ENCODE measurements around the gene KDM5C.
A peak's percentile ranks its signal among the peaks of the same experiment; 100 is the strongest.

Gene KDM5C

DNA sequence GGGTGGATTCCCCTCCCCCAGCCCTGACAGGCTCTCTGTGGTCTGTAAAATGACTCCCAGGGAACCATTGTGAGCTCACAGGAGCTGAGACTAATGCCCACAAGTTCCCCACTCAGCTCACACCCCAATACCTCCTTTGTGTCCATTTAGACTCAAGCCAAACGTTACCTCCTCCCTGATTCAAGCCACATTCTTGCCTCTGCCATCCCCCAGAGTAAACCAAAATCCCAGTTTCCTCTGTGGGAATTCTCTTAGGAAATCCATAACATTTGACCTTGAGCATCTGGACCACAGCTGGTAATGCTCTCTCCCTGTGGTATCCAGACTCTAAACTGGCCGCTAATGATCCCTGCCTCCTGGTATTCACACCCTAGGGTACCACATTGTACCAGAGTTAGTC lies 26.3 kb upstream of the KDM5C start:
- no peak for DNase-seq

DNA sequence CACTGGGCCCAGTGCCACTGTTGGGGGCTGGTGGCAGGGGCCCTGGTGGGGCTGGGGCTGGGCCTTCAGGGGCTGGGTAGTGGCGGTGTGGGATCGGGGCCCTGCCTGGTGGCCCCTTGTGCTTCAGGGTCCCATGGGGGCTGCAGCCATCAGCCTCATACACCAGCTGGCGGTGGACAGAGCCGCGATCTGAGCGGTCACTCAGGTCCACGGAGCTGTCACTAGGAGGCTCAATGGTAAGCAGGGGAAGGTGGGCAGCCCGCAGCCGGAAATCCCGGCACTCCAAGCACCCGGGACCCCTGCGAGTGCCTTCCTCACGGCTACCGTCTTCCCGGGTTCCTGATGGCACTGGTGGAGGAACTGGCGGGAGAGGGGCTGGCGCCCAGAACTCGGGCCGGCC lies 25.5 kb upstream of the KDM5C start:
- no peak for DNase-seq

DNA sequence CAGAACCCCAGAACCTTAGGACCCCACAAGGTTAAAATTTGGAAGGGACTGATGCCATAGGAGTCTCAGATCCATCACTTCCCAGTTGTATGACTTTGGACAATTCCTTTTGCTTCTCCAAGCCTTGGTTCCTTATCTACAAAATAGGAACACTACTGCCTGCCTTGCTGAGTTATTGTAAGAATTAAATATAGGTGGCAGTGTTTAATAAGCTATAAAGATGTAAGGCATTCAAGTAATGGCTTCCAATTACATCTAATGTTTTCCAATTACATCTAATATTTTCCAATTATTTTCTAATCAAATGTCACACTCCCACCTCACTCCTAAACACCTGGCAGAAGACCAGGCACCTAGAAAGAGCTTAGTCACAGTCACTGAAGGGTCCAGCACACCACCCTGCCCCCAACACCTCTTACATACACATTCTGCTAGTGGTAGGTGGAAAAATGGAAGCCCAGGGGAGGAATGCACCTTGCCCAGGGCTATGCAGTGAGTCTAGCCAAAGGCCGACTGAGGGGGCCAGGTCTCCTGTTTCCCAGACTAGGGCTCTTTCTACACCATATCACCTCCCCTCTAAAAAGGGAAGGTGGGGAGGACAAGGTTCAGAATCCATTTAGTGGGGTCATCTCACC lies 24.5 kb upstream of the KDM5C start:
- no peak for DNase-seq

DNA sequence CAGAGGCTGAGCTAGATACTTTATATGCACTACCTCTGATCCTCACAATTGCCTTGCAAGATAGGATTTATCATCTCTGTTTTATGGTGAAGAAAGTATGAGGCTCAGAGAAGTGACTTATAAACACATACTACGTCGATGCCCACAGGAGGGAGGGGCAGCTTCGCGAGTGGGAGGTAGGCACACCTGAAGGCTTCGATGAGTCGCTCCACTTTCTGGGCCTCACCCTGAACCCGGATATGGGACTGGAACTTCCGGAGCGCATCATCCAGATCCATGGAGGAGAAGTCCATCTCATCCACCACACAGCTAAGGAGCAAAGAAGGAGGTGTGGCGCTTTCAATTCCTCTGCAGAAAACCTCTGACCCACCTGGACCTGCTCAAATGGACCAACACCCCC lies 22.9 kb upstream of the KDM5C start:
- no peak for DNase-seq

DNA sequence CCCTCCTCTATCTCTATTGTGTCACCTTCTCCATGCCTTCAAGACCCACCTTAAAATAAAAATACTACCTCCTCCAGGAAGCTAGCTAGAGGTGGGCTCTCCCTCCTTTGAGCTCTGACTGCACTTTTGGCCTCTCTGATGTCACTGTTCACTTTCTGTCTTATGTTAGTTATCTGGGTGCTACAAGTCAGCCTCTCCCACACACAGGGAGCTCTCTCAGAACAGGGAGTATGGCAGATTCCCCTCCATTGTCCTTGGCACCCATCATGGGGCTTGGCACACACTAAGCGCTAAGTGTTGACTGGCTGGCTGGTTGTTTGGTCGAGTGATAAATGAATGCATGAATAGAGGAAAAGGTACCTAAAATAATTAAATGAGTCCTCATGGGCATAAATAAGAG lies 21.2 kb upstream of the KDM5C start:
- peak in 1 of 58 donors; percentile 3 for DNase-seq

DNA sequence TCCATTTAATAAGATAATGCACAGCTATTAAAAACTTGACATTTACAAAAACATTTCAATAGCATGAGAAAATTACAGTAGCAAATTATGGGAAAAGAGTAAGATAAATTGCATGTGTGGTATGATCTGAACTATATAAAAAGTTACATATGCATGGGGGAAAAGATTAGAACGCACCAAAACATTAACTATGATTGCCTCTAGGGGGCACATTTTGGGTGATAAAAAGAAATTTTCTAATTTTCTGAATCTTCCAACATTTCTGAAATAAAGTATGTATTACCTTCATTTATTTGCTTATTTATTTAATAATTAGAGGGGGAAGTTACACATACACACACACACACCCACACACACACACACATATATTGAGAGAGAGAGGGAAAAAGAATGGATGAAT lies 19.6 kb upstream of the KDM5C start:
- DNase-seq = no peak

DNA sequence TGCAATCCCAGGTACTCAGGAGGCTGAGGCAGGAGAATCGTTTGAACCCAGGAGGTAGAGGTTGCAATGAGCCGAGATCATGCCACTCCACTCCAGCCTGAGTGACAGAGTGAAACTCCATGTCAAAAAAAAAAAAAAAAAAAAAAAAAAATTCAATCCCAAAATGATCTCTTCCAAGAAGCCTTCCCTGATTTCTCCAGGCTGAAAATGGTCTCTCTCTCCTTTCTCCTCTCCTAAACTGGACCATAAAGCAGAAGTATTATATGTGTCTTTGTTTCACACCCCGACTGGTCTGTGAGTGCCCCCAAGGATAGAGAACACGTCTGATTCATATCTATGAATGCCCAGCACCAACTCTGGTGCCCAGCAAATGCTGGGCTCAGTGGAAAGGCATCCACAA lies 17.3 kb upstream of the KDM5C start:
- no peak for DNase-seq

DNA sequence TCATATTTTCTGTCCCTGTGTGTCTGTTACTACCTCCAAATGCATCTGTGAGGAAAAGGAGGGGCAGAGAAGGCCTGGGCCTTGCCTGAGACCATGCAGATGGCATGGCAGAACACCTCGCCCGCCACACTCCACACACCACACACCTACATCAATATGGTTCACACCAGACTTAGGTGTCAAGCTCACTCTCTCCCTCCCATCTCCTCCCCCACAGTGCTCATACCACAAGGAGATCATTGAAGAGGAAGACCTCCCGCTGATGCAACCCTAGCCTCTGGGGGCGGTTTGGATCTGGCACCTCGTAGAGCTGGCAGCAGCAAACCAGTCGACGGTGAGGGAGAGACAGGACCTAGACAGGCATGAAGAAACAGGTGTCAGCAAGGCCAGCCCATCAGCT lies 16.6 kb upstream of the KDM5C start:
- DNase-seq = peak in 2 of 58 donors; percentile 9 to 18

DNA sequence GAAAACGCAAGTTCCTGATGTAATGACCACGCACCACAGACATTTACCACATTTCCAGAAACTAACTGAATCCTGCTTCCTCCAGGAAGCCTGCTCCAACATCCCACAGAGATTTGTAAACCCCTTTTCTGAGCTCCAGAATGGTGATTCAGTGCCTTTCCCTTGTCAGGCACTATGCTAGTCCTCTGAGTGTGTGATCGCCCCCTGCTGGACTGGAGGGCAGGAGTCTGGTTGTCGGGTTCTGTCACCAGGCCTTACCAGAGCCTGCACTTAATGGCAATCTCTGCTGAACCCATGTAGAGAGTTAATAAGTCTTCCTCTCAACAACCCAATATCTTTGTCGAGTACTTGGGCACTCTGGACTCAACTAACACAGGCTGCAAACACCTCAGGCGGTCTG lies 14.5 kb upstream of the KDM5C start:
- DNase-seq = no peak

DNA sequence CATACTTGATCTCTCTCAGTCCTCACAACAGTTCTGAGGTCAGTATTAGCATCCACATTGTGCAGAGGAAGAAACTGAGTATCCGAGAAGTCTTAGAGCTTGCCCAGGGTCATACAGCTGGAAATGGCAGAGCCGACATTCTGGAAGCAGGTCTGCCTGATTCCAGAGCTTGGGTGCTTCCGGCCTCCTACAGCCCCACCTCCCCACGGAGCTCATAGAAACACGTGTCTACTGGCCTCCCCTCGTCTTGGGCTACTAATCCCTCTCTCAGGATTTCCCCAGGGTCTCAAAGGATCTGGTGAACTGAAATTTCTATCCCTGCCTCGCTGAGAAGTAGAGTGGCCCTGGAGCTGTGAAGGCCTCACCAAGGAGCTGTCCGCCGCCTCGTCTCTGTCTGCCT lies 12.0 kb upstream of the KDM5C start:
- no peak for DNase-seq

DNA sequence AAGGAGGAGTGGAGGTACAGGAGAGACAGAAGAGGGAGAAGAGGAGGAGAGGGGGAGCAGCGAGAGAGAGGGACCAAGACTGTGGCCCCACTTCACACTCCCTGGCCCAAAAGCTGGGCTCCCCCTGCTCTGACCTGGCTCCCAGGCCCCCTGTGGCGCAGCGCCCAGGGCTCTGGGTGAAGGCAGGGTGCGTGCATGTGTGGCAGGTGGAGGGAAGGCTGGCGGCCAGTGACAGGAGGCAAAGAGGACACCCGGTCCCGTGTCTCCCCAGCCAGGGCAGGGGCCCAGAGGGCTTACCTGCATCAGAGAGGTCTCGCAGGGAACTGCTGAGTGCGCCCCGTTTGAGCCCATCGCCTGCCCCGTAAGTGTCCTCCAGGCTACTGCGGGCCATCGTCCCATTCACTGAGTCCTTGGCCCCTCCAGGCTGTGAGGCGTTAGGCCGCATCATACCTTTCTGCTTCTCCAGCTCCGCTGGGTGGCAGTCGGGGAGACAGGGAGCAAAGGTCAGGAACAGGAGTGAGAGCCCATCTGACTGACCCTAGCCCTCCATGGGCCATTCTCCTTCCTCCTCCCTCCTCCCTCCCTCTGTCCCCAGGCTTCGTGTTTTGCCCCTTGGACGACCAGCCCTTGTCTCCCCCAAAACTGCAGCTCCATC lies 11.1 kb upstream of the KDM5C start:
- no peak for DNase-seq

DNA sequence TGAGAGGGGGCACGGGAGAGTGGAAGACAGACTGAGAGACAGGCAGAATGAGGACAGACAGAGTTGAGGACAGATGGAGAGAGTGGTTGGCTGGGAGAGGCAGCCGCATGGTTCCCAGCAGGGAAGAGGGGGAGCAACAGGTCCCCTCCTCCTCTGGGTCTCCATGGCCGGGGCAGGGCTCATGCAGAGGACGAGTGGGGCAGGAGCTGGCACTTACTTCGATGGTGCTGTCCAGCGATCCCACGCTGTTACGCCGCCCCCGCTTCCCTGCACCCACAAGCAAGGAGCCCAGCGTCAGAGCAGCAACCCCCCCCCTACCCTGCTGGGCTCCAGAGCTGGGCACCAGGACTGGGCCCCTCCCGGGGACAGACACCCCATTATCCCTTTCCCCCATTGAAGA lies 10.6 kb upstream of the KDM5C start:
- DNase-seq = no peak

DNA sequence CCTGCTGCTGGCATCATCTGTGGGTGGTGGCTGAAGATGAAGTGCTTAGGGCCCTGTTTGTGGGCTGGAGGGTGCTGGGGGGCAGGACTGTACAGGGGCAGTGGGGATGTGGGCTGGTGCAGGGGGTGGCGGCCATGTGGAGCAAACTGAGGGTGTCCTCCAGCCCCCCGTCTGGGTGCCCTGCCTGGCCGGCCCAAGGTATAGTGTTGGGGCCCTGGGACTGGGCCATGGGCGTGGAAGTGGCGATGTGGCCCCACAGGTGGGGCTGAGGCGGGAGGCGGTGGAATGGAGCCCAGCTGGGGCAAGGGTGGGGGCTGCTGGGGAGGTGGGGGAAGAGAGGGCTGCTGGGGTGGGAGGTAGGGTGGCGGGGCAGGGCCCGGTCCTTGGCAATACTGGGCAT lies 9.5 kb upstream of the KDM5C start:
- no peak for DNase-seq

DNA sequence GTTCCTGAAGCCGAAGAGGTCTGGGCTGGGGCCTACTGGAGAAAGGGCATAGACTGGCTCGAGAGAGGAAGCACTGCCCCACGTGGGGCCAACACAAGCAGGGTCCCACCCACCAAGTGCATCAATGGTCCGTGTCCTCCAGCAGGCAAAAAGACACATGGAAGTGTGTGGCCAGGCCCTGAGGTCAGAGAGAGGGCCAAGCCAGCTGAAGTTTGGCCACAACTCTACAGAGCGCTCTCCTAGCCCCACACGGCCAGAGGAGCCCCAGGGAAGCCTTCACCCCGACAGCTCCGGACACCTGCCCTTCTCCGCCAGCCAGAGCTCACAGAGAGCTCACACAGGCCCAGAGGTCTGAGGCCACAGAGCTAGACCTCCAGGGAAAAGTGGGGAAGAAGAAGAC lies 8.5 kb upstream of the KDM5C start:
- no peak for DNase-seq

DNA sequence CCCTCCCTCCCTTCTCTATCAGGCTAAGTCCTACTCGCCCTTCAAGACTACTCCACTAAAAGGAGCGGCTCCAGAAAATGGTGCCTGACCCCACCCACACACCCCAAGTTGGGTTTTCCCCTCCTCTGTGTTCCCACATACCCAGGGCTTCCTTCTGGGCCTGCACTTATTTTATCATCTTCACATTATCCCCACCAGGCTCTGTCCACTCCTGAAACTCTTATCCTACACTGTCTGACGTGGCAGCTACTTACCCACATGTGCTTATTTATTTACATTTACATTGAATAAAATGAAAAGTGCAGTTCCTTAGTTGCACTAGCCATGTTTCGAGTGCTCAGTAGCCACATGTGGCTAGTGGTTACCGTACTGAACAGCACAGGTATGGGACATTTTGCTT lies 5.1 kb upstream of the KDM5C start:
- DNase-seq = no peak

DNA sequence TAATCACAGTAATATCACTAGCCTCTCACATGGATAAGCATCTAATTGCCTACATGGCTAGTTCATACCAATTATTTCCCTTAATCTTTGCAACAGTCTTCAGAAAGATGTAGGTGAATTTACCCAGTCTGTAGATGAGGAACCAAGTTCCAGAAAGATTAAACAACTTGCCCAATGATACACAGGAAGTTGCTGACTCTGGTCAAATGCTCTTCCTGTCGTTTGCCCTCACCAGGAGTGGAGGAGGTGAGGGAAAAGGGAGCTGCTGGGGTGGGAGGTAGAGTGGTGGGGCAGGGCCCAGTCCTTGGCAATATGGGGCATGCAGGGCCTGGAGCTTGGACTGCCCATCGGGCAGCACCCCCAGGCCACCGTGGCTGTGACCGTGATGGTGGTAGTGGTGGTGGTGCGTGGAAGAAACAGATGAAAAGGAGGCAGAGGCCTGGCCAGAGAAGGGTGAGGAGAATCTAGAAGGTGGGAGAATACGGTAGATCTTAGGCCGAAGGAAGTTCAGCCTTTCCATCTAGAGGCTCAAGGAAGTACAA lies 2.3 kb upstream of the KDM5C start:
- DNase-seq = no peak

DNA sequence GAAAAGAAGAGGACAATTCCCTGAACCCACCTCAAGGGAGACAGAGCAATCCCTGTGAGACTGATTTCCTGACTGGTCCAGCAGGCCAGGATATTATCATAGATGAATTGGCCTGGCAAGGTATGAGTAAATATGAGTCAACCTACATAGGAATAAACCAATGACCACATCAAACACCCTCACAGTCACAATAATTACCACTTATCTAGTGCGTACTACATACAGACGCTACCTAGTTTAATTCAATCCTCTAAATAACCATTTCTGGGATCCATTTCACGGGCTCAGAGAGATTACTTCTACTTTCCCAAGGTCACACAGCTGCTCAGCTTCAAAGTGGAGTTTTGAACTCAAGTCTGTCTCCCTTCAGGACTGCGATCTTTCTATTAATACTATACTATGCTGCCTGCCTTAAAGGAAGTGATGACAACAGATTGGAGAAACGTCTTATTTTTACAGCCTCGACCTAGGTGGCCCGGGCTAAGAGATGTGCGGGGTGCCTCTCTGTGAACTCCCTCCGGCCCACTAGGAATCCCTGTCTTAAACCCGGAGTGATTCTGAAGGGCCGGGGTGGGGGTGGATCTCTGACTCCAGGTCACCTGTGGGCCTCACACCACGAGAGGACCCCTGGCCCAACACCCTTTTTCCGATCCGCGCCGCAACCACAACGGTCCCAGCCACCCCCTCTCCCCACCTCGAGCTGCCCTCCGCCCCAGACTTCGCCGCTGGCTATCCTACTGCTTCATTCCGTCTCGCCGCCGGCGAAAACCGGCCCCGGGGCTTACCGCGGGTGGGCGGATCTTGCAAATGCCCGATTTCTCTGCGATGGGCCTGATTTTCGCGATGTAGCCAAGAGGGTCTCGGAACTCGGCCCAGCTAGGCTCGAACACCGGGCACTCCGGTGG lies 800 bp downstream of the KDM5C start:
- DNase-seq = peak in 9 of 58 donors; percentile 21 to 62 (median 36)

DNA sequence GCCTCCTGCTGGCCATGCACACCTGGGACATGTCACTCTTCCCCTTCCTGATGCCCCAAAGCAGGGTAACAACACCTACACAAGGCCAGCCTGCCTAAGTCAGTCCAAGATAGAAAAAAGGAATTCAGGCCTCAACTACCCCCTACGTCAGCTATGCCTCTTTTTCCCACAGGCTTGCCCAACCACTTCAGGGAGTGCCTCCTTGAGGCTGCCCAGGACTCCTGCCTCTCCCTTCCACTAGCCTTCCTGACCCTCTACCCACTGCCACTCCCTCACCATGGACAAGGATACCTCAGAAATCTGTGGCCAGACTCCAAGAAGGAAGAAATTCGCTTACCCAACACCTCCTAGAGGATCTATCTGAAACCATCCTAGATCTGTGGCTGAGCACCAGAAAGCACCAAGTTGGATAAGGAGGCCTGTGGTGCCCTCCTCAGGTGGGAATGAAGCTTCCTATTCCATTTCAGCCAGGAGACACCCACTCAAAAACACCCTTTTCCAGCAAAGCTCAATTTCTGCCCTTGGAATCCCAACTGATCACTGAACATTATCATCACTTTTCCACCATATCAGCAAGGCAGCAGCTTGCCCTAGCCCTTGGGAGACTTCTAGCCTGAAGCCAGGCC lies 1.8 kb downstream of the KDM5C start:
- no peak for DNase-seq

DNA sequence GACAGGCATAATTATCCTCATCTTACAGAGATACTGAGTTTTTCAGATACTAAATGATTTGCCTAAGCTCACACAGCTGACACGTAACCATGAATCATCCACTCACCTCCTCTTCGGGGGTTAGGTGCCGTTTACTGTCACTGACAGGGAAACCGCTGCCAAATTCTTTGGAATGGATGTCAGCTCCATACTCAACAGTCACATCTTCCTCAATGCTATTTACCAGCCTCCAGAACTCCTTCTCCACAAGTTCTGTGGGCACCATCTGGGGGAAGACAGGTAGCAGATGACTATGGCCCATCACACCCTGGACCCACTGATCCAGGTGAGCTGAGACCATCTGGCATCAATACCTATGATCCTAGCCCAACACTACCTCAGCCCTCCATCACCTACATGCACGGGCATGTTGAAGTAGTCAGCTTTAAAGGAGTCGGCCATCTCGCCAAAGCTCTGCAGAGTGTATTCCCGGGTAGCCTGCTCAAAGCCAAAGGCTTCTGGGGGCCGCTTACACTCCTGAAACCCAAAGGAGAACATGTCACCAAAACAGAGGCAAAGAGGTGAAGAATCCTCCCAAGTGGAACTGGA lies 13.5 kb downstream of the KDM5C start:
- no peak for DNase-seq

DNA sequence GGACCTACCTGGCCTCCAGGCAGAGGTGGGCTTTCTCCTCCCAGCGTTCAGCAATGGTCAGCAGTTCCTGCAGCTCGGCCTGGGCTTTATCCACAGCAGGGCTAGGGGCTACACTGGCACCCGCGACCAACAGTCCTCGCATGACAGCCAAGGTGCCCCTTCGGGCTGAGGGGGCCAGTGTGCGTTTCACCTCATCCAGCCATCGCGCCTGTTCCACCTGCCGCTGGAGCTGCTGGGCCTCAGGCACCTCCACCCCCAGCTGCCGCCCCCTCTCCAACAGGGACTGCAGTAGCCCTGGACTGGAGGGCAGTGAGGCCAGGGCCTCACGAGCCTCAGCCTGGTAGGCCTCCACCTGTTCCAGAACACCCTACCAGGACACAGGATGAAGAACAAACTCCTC lies 28.3 kb downstream of the KDM5C start:
- DNase-seq = no peak

DNA sequence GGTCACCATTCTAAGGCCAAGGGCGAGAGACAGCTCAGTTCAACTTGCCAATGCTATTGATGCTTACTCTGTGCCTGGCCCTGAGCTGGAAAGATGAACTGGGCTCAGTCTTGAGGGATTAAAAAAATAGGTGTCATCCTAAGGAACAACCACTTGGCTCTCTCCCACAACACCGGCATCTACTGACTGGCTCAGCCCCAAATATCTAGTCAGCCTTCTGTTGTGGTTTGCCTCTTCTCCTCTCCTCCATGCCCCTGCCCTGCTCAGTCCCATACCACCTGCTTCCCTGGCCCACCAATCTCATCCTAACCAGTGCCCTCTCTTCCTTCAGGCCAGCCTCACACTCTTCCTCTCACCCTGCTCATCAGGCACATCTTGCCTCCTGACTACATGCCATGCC lies 29.6 kb downstream of the KDM5C start:
- DNase-seq = no peak

All from anterior cingulate cortex (tissue), 58 donors.